Endothelial cell of umbilical vein (primary cell): ENCODE data around the gene SLFN11. TPM values are rescaled to one million over a fixed set of nuclear protein-coding genes. Genes with fewer than 3 reads are reported as not detected.
A peak's percentile ranks its signal among the peaks of the same experiment; 100 is the strongest.

Experiments used
- BruUV-seq: library from RNA; stranded (reverse); fragments of 400-500 nt; replicated peaks from 2 replicates; lab custom pipeline; 2021; lab: Mats Ljungman, UMichigan
- CTCF ChIA-PET: fragments of 300-600, 350-600 bp; sonication (Branson Sonifier 250); formaldehyde crosslinking; loops from one replicate; lab custom pipeline; 2021; ENCODE audit warnings: antibody characterized with exemption, inconsistent platforms; lab: Charles Lee
- POLR2A ChIA-PET: fragments of 300-600, 350-600 bp; sonication (Branson Sonifier 250); formaldehyde crosslinking; loops from one replicate; lab custom pipeline; 2021; ENCODE audit warnings: antibody characterized with exemption, inconsistent platforms; lab: Charles Lee
- DNase-seq: peaks from one replicate; pipeline ENCODE4 v3.0.0-alpha.2; 2011; ENCODE audit warnings: low read depth, low spot score
- FAIRE-seq: peaks from 2 replicates; lab custom pipeline; 2011; peaks lifted over from hg19 to GRCh38; lab: Jason Lieb, UNC
- H2AFZ ChIP-seq: 2 replicates; pipeline ENCODE4 v1.6.0; 2012; ENCODE audit warnings: low read depth, low read length, control low read depth, inconsistent platforms
- H3K27ac ChIP-seq: 2 replicates; pipeline ENCODE4 v1.5.1; 2011; ENCODE audit warnings: low read depth, mild to moderate bottlenecking, control low read depth, low read length, moderate library complexity; ENCODE audit not compliant: insufficient read depth
- H3K27me3 ChIP-seq, 2 experiments: 2 replicates each; pipeline versions ENCODE4 v1.6.0 to v1.6.1; 2011; ENCODE audit warnings: low read length in 2 of 2, mixed read lengths in 1 of 2; ENCODE audit not compliant: control insufficient read depth in 2 of 2, insufficient read depth in 2 of 2
- H3K36me3 ChIP-seq, 2 experiments: 2 replicates in 1 of 2; 3 replicates in 1 of 2; pipeline ENCODE4 v1.5.1; 2011; ENCODE audit warnings: low read length in 2 of 2, mild to moderate bottlenecking in 1 of 2, moderate library complexity in 1 of 2; ENCODE audit not compliant: control insufficient read depth in 2 of 2, insufficient read depth in 2 of 2; ENCODE audit errors: extremely low read depth in 1 of 2
- H3K4me1 ChIP-seq: 3 replicates; pipeline ENCODE4 v1.5.1; 2011; ENCODE audit warnings: mild to moderate bottlenecking, low read length; ENCODE audit not compliant: control insufficient read depth, insufficient read depth; ENCODE audit errors: extremely low read depth
- H3K4me2 ChIP-seq: 2 replicates; pipeline ENCODE4 v1.6.1; 2011; ENCODE audit warnings: low read length, control low read depth, mixed read lengths; ENCODE audit not compliant: insufficient read depth
- H3K4me3 ChIP-seq, 3 experiments: fragments of 200-600 bp in 1 of 3; sonication (generic), shearing (Covaris generic) in 1 of 3; replicated peaks in 1 of 3; 2 replicates each; pipeline ENCODE4 v1.5.1; 2011 to 2016; ENCODE audit warnings: control low read depth in 3 of 3, low read length in 3 of 3, mild to moderate bottlenecking in 2 of 3, inconsistent platforms in 1 of 3, low read depth in 1 of 3, moderate library complexity in 1 of 3; ENCODE audit not compliant: insufficient read depth in 1 of 3
- H3K79me2 ChIP-seq: 2 replicates; pipeline ENCODE4 v1.6.0; 2012; ENCODE audit warnings: low read length, inconsistent platforms; ENCODE audit not compliant: control insufficient read depth, insufficient read depth
- H3K9ac ChIP-seq: replicated peaks from 2 replicates; pipeline ENCODE3; 2011; ENCODE audit warnings: low read length, control low read depth; ENCODE audit not compliant: insufficient read depth; ENCODE audit errors: extremely low read depth
- H3K9me1 ChIP-seq: replicated peaks from 3 replicates; pipeline ENCODE4 v1.6.0; 2011; ENCODE audit warnings: mild to moderate bottlenecking, low read length; ENCODE audit not compliant: control insufficient read depth, insufficient read depth; ENCODE audit errors: extremely low read depth
- H3K9me3 ChIP-seq: replicated peaks from 2 replicates; pipeline ENCODE4 v1.5.1; 2012; ENCODE audit warnings: low read length, inconsistent platforms; ENCODE audit not compliant: control insufficient read depth, insufficient read depth
- H4K20me1 ChIP-seq: replicated peaks from 2 replicates; pipeline ENCODE3; 2011; ENCODE audit warnings: mild to moderate bottlenecking, low read length; ENCODE audit not compliant: control insufficient read depth, insufficient read depth; ENCODE audit errors: extremely low read depth
- EZH2 ChIP-seq: IDR thresholded peaks from 2 replicates; pipeline ENCODE4 v1.6.1; 2012; ENCODE audit warnings: borderline replicate concordance, low read depth, mild to moderate bottlenecking, moderate library complexity, low read length, inconsistent platforms; ENCODE audit not compliant: severe bottlenecking
- FOS ChIP-seq: IDR thresholded peaks from 2 replicates; pipeline ENCODE4 v1.6.1; 2011; ENCODE audit warnings: mild to moderate bottlenecking, low read length, moderate library complexity, borderline replicate concordance; ENCODE audit not compliant: insufficient read depth
- GATA2 ChIP-seq: IDR thresholded peaks from 2 replicates; pipeline ENCODE4 v1.7.0; 2011; ENCODE audit warnings: low read depth, mild to moderate bottlenecking, moderate library complexity, mixed read lengths, low read length; ENCODE audit not compliant: insufficient read length, insufficient read depth
- JUN ChIP-seq: IDR thresholded peaks from 2 replicates; pipeline ENCODE4 v1.6.1; 2011; ENCODE audit warnings: borderline replicate concordance, low read depth; ENCODE audit not compliant: insufficient read length, insufficient read depth
- MYC ChIP-seq: IDR thresholded peaks from one replicate; pipeline ENCODE4 v1.6.1; 2011; ENCODE audit warnings: mild to moderate bottlenecking, low read depth, low read length
- POLR2A ChIP-seq: IDR thresholded peaks from 2 replicates; pipeline ENCODE4 v1.6.1; 2012; ENCODE audit warnings: low read depth, mild to moderate bottlenecking, control low read depth, low read length
- POLR2AphosphoS5 ChIP-seq: IDR thresholded peaks from 2 replicates; pipeline ENCODE4 v1.6.1; 2012; ENCODE audit warnings: low read depth, mild to moderate bottlenecking, control low read depth, low read length, moderate library complexity; ENCODE audit not compliant: insufficient read depth
- dilution Hi-C: fragments of 300-500 bp; cut with MboI; formaldehyde crosslinking; loops from one replicate; pipeline ENCODE4 v1.15.0; 2019; ENCODE audit warnings: low sequenced_read_pairs; ENCODE audit not compliant: extremely low pct_ligation_motif_present
- intact Hi-C: fragments of 100-400 bp; cut with micrococcal nuclease; formaldehyde crosslinking; loops from one replicate; pipeline ENCODE4 v1.10.0; 2022
- polyA plus RNA-seq, 4 experiments: library from polyadenylated mRNA; depleted of rRNA in 3 of 4; stranded (reverse) in 3 of 4; unstranded in 1 of 4; fragments of >200 nt; gene quantifications; 2 replicates each; pipeline versions ENCODE4 v1.2.1 to v1.2.3, GENCODE V29; 2011 to 2012; ENCODE audit warnings: missing spikeins in 1 of 4
- total RNA-seq: library from RNA; stranded (reverse); gene quantifications from 2 replicates; pipeline ENCODE4 v1.2.3, GENCODE V29; 2021
- TF ChIP-seq, protein P1 (sequence below): IDR thresholded peaks from 2 replicates; pipeline ENCODE4 v1.6.1; 2011; ENCODE audit not compliant: insufficient read depth, insufficient read length
- TF ChIP-seq, protein P2 (sequence below), 2 donors: IDR thresholded peaks; 1 replicate in 1 of 2; 2 replicates in 1 of 2; pipeline ENCODE4 v1.5.1; 2011; ENCODE audit warnings: low read length in 2 of 2, mild to moderate bottlenecking in 2 of 2, moderate library complexity in 2 of 2, control low read depth in 1 of 2, inconsistent platforms in 1 of 2, low read depth in 1 of 2; ENCODE audit not compliant: insufficient read depth in 1 of 2; ENCODE audit errors: extremely low read depth in 1 of 2

SLFN11 gene
- total and polyA plus RNA-seq, 2 donors (not counting 3 experiments of a cell fraction or from before 2014, with no cell fraction given), result 37.0 to 110 TPM

DNA sequence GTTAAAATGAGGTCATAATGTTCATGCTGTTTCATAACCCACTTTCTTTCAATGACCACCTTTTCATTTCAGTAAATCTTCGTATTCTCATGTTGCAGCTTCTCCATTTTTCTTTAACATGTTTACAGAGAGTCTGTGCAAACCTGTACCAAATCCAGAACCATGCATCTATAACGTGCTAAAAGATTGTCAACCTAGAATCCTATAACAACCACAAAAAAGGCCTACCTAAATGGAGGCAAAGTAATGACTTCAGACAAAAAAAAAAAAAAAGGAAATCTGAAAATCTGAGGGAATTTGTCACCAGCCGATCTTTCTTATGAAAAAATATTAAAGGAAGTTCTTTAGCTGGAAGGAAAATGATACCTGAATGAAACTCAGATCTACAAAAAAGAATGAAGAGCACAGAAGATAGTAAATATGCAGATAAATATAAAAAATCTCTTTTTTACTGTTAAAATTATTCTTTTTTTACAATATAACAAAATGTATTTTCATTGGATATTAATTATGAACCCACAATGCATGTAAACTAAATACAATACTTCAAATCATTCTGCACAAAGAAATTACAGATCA lies 1.4 kb upstream of the SLFN11 start:
- Histone ChIP-seq H3K9me3 (no peaks in the 10 kb centered on the region), H3K9ac (peak overlapping the region; percentile 99), H3K27me3 (no peaks in the 10 kb centered on the region), H3K4me1 (peaks cover 21% of the 10 kb centered on the region), H3K4me3 (peak overlapping the region; percentile 81 to 96 (median 90)), H3K9me1 (no peaks in the 10 kb centered on the region), H4K20me1 (no peaks in the 10 kb centered on the region), H3K79me2 (peaks cover 34% of the 10 kb centered on the region), H3K36me3 (no peaks in the 10 kb centered on the region), H3K4me2 (peak overlapping the region; percentile 94), H3K27ac (peak overlapping the region; percentile 98), H2AFZ (peak overlapping the region; percentile 87)
- no peak for TF ChIP-seq FOS
- no peak for TF ChIP-seq GATA2
- no peak for TF ChIP-seq MYC
- TF ChIP-seq POLR2A, result no peak
- TF ChIP-seq, protein P1, sequence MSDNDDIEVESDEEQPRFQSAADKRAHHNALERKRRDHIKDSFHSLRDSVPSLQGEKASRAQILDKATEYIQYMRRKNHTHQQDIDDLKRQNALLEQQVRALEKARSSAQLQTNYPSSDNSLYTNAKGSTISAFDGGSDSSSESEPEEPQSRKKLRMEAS, result no peak
- TF ChIP-seq, protein P2, sequence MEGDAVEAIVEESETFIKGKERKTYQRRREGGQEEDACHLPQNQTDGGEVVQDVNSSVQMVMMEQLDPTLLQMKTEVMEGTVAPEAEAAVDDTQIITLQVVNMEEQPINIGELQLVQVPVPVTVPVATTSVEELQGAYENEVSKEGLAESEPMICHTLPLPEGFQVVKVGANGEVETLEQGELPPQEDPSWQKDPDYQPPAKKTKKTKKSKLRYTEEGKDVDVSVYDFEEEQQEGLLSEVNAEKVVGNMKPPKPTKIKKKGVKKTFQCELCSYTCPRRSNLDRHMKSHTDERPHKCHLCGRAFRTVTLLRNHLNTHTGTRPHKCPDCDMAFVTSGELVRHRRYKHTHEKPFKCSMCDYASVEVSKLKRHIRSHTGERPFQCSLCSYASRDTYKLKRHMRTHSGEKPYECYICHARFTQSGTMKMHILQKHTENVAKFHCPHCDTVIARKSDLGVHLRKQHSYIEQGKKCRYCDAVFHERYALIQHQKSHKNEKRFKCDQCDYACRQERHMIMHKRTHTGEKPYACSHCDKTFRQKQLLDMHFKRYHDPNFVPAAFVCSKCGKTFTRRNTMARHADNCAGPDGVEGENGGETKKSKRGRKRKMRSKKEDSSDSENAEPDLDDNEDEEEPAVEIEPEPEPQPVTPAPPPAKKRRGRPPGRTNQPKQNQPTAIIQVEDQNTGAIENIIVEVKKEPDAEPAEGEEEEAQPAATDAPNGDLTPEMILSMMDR (IDR thresholded peaks at IDR 0.05; ENCODE audit: extremely low read depth in 1 of 2, insufficient read depth in 1 of 2, low read depth in 1 of 2, low read length in 2 of 2), result no peak
- TF ChIP-seq POLR2AphosphoS5, result no peak
- no peak for TF ChIP-seq JUN
- no peak for TF ChIP-seq EZH2
- CTCF ChIA-PET, result interaction anchor here (1.2 to 1.6 kb wide), 2 partner anchors 59 to 164 kb away, joined by 3 to 9 read pairs; no protein-coding TSS in a partner anchor
- dilution Hi-C loops, result no loop called here
- intact Hi-C loops, result loop anchor here (1.0 to 10.0 kb wide), 6 partner anchors 62 to 1120 kb away; partner anchors contain the start of genes AP2B1, CCL2 and TAF15
- FAIRE-seq (no peak), DNase-seq (peak; percentile 74)
- BruUV-seq, result no TSS peak
- POLR2A ChIA-PET, result interaction anchor here (0.7 kb wide), 1 partner anchor 255 kb away, joined by 6 read pairs; no protein-coding TSS in a partner anchor
